Upper lobe of right lung (tissue), 1 donor: Measurements from ENCODE around the gene RWDD3. TPM values are rescaled to one million over a fixed set of nuclear protein-coding genes. Genes with fewer than 3 reads are reported as not detected.

Source experiments
- ATAC-seq: fragments of 200-7000 bp; cut with Tn5 transposase; one replicate; pipeline ENCODE4 v1.9.1; 2020; ENCODE audit warnings: mild to moderate bottlenecking, moderate library complexity
- DNase-seq: peaks from one replicate; pipeline ENCODE4 v3.0.0-alpha.2; 2020
- H3K27ac ChIP-seq: fragments of 200-600 bp; one replicate; pipeline ENCODE4 v1.8.0; 2022
- H3K27me3 ChIP-seq: fragments of 200-600 bp; one replicate; pipeline ENCODE4 v1.8.0; 2022; ENCODE audit warnings: mild to moderate bottlenecking
- H3K36me3 ChIP-seq: fragments of 200-600 bp; one replicate; pipeline ENCODE4 v1.8.0; 2022
- H3K4me1 ChIP-seq: fragments of 200-600 bp; one replicate; pipeline ENCODE4 v1.8.0; 2022
- H3K4me3 ChIP-seq: fragments of 200-600 bp; one replicate; pipeline ENCODE4 v1.8.0; 2022; ENCODE audit warnings: mild to moderate bottlenecking
- H3K9me3 ChIP-seq: fragments of 200-600 bp; one replicate; pipeline ENCODE4 v1.8.0; 2022
- CTCF ChIP-seq: fragments of 200-600 bp; IDR thresholded peaks from one replicate; pipeline ENCODE4 v1.8.0; 2022; ENCODE audit warnings: antibody characterized with exemption
- intact Hi-C: fragments of 100-400 bp; cut with DNase I; formaldehyde crosslinking; loops from one replicate; pipeline ENCODE4 v1.11.0; 2022
- total RNA-seq: library from RNA; stranded (reverse); fragmentation: NEBNext Ultra II Directional; extraction: Animal tissue kit (Norgen Biotek cat#: 25700); gene quantifications from one replicate; pipeline ENCODE4 v1.2.1, GENCODE V29; 2021
- donor health status: DM: no; HTN: yes; CAD: no; lungs with severe emphysema.

RWDD3 gene
- total RNA-seq, 1 donor from 2014 or later: 12.8 TPM

DNA sequence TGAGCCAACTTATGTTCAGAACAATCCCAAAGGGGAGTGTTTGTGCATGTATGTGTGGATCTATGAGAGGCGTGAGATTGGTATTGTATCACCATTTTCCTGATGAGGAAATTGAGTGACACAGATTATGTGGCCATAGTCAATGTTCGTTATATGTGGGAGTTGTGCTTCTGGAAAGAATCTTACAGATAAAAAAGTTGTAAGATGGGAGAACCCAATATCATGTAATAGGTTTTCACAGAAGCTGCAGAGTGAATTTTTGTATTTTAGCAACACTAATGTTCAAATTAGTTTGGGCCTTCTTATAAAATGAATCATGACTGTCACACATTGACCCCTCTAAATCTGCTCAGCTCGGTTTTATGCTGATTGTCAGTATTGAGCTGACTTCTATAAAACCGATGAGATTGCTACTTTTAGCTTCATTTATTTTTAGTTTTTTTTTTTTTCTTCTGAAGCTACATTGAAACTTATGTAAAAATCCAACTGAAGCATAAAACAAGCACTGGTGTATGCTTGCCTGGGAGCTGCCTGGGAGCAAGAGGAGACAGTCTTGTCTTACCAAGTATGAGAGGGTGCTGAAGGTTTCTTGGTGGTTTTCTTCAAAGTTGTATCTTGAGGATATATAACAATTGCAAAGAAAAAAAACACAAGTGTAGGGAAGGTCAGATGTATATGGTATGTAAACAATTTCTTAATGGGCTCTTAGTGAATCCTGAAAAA is 4.1 kb downstream of the RWDD3 start:
- Histone ChIP-seq H3K27me3 (no peaks in the 10 kb centered on the region), H3K4me3 (no peak overlapping the region), H3K4me1 (peaks cover 8% of the 10 kb centered on the region), H3K36me3 (peaks cover 4% of the 10 kb centered on the region), H3K9me3 (no peaks in the 10 kb centered on the region), H3K27ac (no peak overlapping the region)
- intact Hi-C loops: no loop called here
- no peak for TF ChIP-seq CTCF
- ATAC-seq (no peak), DNase-seq (no peak)

- ATAC-seq (no peak), DNase-seq (no peak)
- Histone ChIP-seq H3K4me3 (no peak overlapping the region), H3K9me3 (no peaks in the 10 kb centered on the region), H3K27ac (no peak overlapping the region), H3K27me3 (no peaks in the 10 kb centered on the region), H3K36me3 (peaks cover 16% of the 10 kb centered on the region), H3K4me1 (no peaks in the 10 kb centered on the region)
- intact Hi-C loops: no loop called here
- TF ChIP-seq CTCF: no peak
These were observed 11.0 kb downstream of the RWDD3 start for GRCh38 chr1:95245029-95245428.

DNA sequence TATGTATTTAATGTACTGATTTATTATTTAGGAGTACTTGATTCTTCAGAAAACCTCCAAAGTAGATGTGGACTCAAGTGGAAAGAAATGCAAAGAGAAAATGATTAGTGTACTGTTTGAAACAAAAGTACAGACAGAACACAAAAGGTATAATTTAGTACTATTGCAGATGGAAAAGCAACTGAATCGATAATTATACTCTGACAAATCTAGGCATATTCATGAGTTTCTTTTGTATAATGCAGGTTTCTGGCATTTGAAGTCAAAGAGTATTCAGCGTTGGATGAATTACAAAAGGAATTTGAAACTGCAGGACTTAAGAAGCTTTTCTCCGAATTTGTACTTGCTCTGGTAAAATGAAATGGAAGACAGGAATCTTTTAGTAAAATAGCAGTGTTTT is 12.5 kb downstream of the RWDD3 start:
- DNase-seq: no peak
- H3K27ac ChIP-seq: no peak overlapping the region
- ATAC-seq: no peak
- no peaks in the 10 kb centered on the region for H3K27me3 ChIP-seq
- H3K4me1 ChIP-seq: no peaks in the 10 kb centered on the region
- H3K9me3 ChIP-seq: no peaks in the 10 kb centered on the region
- peaks cover 15% of the 10 kb centered on the region for H3K36me3 ChIP-seq
- intact Hi-C loops: no loop called here
- no peak overlapping the region for H3K4me3 ChIP-seq
- no peak for TF ChIP-seq CTCF

DNA sequence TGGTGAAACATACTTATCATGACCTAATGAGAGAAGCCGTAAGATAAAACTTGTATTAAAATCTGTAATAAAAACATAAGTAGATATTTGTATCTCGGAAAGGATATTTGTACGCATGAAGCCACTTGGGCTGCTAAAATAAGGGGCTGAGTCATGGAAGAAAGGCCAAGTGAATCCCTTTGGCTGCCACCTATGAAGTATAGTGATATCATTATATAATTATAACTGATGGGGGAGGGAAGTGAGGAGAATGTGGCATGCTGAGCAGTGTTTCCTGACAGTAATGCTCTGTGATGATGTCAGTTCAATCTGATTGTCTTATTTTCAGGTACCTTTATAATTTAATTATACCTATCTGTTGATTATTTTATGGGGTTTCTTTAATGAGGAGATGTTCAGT is 13.6 kb downstream of the RWDD3 start:
- no peak overlapping the region for H3K4me3 ChIP-seq
- DNase-seq: no peak
- intact Hi-C loops: no loop called here
- H3K36me3 ChIP-seq: peaks cover 15% of the 10 kb centered on the region
- H3K27me3 ChIP-seq: no peaks in the 10 kb centered on the region
- H3K4me1 ChIP-seq: no peaks in the 10 kb centered on the region
- no peak for TF ChIP-seq CTCF
- no peaks in the 10 kb centered on the region for H3K9me3 ChIP-seq
- ATAC-seq: no peak
- no peak overlapping the region for H3K27ac ChIP-seq

GRCh38 chr1:95249916-95250315 is 15.9 kb downstream of the RWDD3 start:
- H3K9me3 ChIP-seq: no peaks in the 10 kb centered on the region
- TF ChIP-seq CTCF: no peak
- DNase-seq (no peak), ATAC-seq (no peak)
- no peak overlapping the region for H3K27ac ChIP-seq
- H3K4me3 ChIP-seq: no peak overlapping the region
- intact Hi-C loops: no loop called here
- no peaks in the 10 kb centered on the region for H3K4me1 ChIP-seq
- no peaks in the 10 kb centered on the region for H3K27me3 ChIP-seq
- H3K36me3 ChIP-seq: peaks cover 10% of the 10 kb centered on the region

DNA sequence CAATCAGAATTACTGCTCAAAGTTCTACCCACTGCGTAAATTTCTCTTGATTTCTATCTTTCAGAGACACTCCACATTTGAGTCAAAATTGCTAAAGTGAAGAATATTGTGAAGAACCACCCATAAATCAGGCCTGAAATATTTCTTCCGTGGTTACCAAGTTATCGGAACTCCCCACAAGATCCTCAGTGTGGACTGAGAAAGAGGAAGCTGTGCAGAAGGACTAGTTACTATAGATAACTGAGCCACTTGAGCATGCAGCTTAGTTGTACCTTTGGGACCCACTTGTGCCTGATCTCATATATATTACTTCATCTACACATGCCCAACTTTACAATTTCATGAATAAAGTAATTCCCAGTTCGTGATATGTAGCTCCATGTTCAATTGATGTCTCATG is 18.4 kb downstream of the RWDD3 start:
- Histone ChIP-seq H3K27ac (no peak overlapping the region), H3K4me3 (no peak overlapping the region), H3K4me1 (no peaks in the 10 kb centered on the region), H3K36me3 (peaks cover 6% of the 10 kb centered on the region), H3K9me3 (no peaks in the 10 kb centered on the region), H3K27me3 (no peaks in the 10 kb centered on the region)
- ATAC-seq: no peak
- intact Hi-C loops: no loop called here
- no peak for TF ChIP-seq CTCF
- DNase-seq: no peak
